Prostate gland (tissue), 2 donors: ENCODE measurements around the gene EPHA5.

Source experiments
- POLR2A ChIP-seq: fragments of 450-650 bp; IDR thresholded peaks from one replicate; pipeline ENCODE4 v1.6.1; 2016; ENCODE audit warnings: antibody characterized with exemption, mild to moderate bottlenecking
- POLR2AphosphoS5 ChIP-seq: sonication (generic); formaldehyde crosslinking; IDR thresholded peaks from one replicate; pipeline ENCODE4 v1.6.1; 2017; ENCODE audit warnings: antibody characterized with exemption
- TF ChIP-seq, protein P1 (sequence below), 4 experiments: fragments of 200-600 bp in 2 of 4; fragments of 450-650 bp in 2 of 4; sonication (generic) in 2 of 4; IDR thresholded peaks; 1 replicate in 3 of 4; 2 replicates in 1 of 4; pipeline ENCODE4 v1.5.1; 2016 to 2019; ENCODE audit warnings: antibody characterized with exemption in 4 of 4, mild to moderate bottlenecking in 2 of 4, moderate library complexity in 2 of 4

- TF ChIP-seq, protein P1, sequence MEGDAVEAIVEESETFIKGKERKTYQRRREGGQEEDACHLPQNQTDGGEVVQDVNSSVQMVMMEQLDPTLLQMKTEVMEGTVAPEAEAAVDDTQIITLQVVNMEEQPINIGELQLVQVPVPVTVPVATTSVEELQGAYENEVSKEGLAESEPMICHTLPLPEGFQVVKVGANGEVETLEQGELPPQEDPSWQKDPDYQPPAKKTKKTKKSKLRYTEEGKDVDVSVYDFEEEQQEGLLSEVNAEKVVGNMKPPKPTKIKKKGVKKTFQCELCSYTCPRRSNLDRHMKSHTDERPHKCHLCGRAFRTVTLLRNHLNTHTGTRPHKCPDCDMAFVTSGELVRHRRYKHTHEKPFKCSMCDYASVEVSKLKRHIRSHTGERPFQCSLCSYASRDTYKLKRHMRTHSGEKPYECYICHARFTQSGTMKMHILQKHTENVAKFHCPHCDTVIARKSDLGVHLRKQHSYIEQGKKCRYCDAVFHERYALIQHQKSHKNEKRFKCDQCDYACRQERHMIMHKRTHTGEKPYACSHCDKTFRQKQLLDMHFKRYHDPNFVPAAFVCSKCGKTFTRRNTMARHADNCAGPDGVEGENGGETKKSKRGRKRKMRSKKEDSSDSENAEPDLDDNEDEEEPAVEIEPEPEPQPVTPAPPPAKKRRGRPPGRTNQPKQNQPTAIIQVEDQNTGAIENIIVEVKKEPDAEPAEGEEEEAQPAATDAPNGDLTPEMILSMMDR (IDR thresholded peaks at IDR 0.05), result no peak
- TF ChIP-seq POLR2A (no peak), POLR2AphosphoS5 (no peak)
Observed at GRCh38 chr4:65508168-65508567, 162.1 kb downstream of the EPHA5 start.
